Measurements from ENCODE around the gene ARPC4.

- TF ChIP-seq CTCF (IDR thresholded peaks at IDR 0.05; ENCODE audit: low read depth, low read length) (no peak), MAX (IDR thresholded peaks at IDR 0.05; ENCODE audit: low read depth, low read length) (no peak), POLR2A (IDR thresholded peaks at IDR 0.05; ENCODE audit: extremely low read depth, insufficient read length) (no peak)
Observed at GRCh38 chr3:9776896-9777693, 15.8 kb upstream of the ARPC4 start.
